SW 1271 (cell line): Measurements from ENCODE around the gene NCKAP5.

Experiments used
- DNase-seq, 2 experiments: peaks; one replicate each; lab custom pipeline; 2025; lab: John Stamatoyannopoulos, UW

Gene NCKAP5

GRCh38 chr2:133568172-133568571 is at the start of gene NCKAP5:
TSS of gene NCKAP5 (minus strand) at chr2:133568463. CDS start at chr2:133517526, 50,937 bp downstream.
- DNase-seq, result no peak

- DNase-seq, result no peak
Measured at GRCh38 chr2:133609664-133610063, 41.4 kb upstream of the NCKAP5 start.

- no peak for DNase-seq
Measured at GRCh38 chr2:133608291-133608690, 40.0 kb upstream of the NCKAP5 start.

- no peak for DNase-seq
Measured at GRCh38 chr2:133607679-133608078, 39.4 kb upstream of the NCKAP5 start.

GRCh38 chr2:133606616-133607015 is 38.4 kb upstream of the NCKAP5 start:
- DNase-seq, result no peak

- no peak for DNase-seq
Measured at GRCh38 chr2:133605766-133606137, 37.5 kb upstream of the NCKAP5 start.

GRCh38 chr2:133605011-133605765 is 36.9 kb upstream of the NCKAP5 start:
- no peak for DNase-seq

- no peak for DNase-seq
Measured at GRCh38 chr2:133603109-133603508, 34.8 kb upstream of the NCKAP5 start.

GRCh38 chr2:133602538-133602937 is 34.3 kb upstream of the NCKAP5 start:
- no peak for DNase-seq

- no peak for DNase-seq
Measured at GRCh38 chr2:133600266-133600928, 32.1 kb upstream of the NCKAP5 start.

GRCh38 chr2:133599811-133600210 is 31.5 kb upstream of the NCKAP5 start:
- no peak for DNase-seq

GRCh38 chr2:133599211-133599803 is 31.0 kb upstream of the NCKAP5 start:
- no peak for DNase-seq

- DNase-seq, result no peak
Measured at GRCh38 chr2:133598769-133599168, 30.5 kb upstream of the NCKAP5 start.

- DNase-seq, result no peak
Measured at GRCh38 chr2:133596701-133597393, 28.6 kb upstream of the NCKAP5 start.

- no peak for DNase-seq
Measured at GRCh38 chr2:133591164-133591563, 22.9 kb upstream of the NCKAP5 start.

- no peak for DNase-seq
Measured at GRCh38 chr2:133589456-133589855, 21.2 kb upstream of the NCKAP5 start.

- no peak for DNase-seq
Measured at GRCh38 chr2:133588144-133588543, 19.9 kb upstream of the NCKAP5 start.

- DNase-seq, result no peak
Measured at GRCh38 chr2:133586978-133587377, 18.7 kb upstream of the NCKAP5 start.

- no peak for DNase-seq
Measured at GRCh38 chr2:133581010-133581760, 12.9 kb upstream of the NCKAP5 start.

GRCh38 chr2:133579274-133579673 is 11.0 kb upstream of the NCKAP5 start:
- no peak for DNase-seq

GRCh38 chr2:133576714-133577113 is 8.5 kb upstream of the NCKAP5 start:
- DNase-seq, result no peak

GRCh38 chr2:133574620-133575019 is 6.4 kb upstream of the NCKAP5 start:
- DNase-seq, result no peak
